Stimulated activated CD8-positive, alpha-beta memory T cell treated with anti-CD3 and anti-CD28 coated beads, Interleukin-12 subunit alpha, Interleukin-12 subunit beta, amount 100 ng/mL, for 4 hours (primary cell): Measurements from ENCODE around the gene TOP3B.

ENCODE experiments used
- DNase-seq: peaks from one replicate; pipeline ENCODE4 v3.0.0-alpha.2; 2020; ENCODE audit warnings: low read depth

TOP3B gene

GRCh38 chr22:22010358-22010757 is 27.8 kb upstream of the TOP3B start:
- no peak for DNase-seq

GRCh38 chr22:22009661-22010060 is 27.1 kb upstream of the TOP3B start:
- DNase-seq, result no peak

GRCh38 chr22:22006596-22006990 is 24.0 kb upstream of the TOP3B start:
- no peak for DNase-seq

- DNase-seq, result no peak
Observed at GRCh38 chr22:22005945-22006595, 23.5 kb upstream of the TOP3B start.

GRCh38 chr22:22003233-22003632 is 20.6 kb upstream of the TOP3B start:
- no peak for DNase-seq

- no peak for DNase-seq
Observed at GRCh38 chr22:22002526-22003055, 20.0 kb upstream of the TOP3B start.

- DNase-seq, result no peak
Observed at GRCh38 chr22:22001664-22002525, 19.3 kb upstream of the TOP3B start.

- no peak for DNase-seq
Observed at GRCh38 chr22:21998595-21999247, 16.1 kb upstream of the TOP3B start.

- DNase-seq, result no peak
Observed at GRCh38 chr22:21996175-21996720, 13.7 kb upstream of the TOP3B start.

GRCh38 chr22:21995660-21996059 is 13.1 kb upstream of the TOP3B start:
- no peak for DNase-seq

- no peak for DNase-seq
Observed at GRCh38 chr22:21994881-21995444, 12.4 kb upstream of the TOP3B start.

- no peak for DNase-seq
Observed at GRCh38 chr22:21992593-21993237, 10.1 kb upstream of the TOP3B start.

GRCh38 chr22:21991774-21992173 is 9.2 kb upstream of the TOP3B start:
- no peak for DNase-seq

- no peak for DNase-seq
Observed at GRCh38 chr22:21991304-21991596, 8.7 kb upstream of the TOP3B start.

GRCh38 chr22:21990445-21991303 is 8.1 kb upstream of the TOP3B start:
- no peak for DNase-seq

GRCh38 chr22:21989049-21989448 is 6.5 kb upstream of the TOP3B start:
- no peak for DNase-seq

GRCh38 chr22:21985214-21985613 is 2.6 kb upstream of the TOP3B start:
- no peak for DNase-seq

GRCh38 chr22:21984793-21985192 is 2.2 kb upstream of the TOP3B start:
- DNase-seq, result no peak

GRCh38 chr22:21981874-21982273 is 713 bp downstream of the TOP3B start:
- no peak for DNase-seq

GRCh38 chr22:21980547-21980946 is 2.0 kb downstream of the TOP3B start:
- DNase-seq, result no peak
